IPS-NIHi7 (cell line): Measurements from ENCODE around the gene PDGFRA.
"Not testable (repeated sequence)": the region's sequence is repeated elsewhere in the genome, so short reads cannot be mapped to it uniquely, and the experiment has no call there.

Experiments used
- DNase-seq: peaks from one replicate; pipeline ENCODE4 v3.0.0; 2012; ENCODE audit warnings: mixed read lengths; ENCODE audit errors: extremely low spot score

The PDGFRA gene

GRCh38 chr4:54320826-54321685 lies 92.0 kb downstream of the PDGFRA start:
- DNase-seq, result no peak

GRCh38 chr4:54322818-54323417 lies 93.8 kb downstream of the PDGFRA start:
- DNase-seq, result peak; percentile 87

DNA sequence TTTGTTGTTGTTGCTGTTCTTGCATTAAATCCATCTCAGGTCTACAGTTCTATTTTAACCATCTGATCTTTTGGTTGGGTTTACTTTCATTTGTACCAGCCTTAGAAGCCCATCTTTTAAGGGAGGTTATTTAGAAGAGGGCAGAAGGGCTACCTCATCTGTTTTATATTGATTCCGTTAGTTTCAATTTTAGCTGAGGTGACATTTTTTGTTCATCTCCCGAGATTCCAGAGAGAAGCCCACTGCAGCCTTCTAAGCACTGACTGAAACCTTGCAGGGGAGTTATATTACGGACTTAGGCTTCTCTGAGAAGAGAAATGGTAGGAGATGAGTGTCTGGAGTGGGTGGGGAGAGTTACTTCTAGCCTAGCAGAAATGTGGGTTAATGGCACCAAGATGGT lies 101.8 kb downstream of the PDGFRA start:
- no peak for DNase-seq

GRCh38 chr4:54332542-54332941 lies 103.4 kb downstream of the PDGFRA start:
- no peak for DNase-seq

- no peak for DNase-seq
Measured at GRCh38 chr4:54333657-54334056, 104.6 kb downstream of the PDGFRA start.

DNA sequence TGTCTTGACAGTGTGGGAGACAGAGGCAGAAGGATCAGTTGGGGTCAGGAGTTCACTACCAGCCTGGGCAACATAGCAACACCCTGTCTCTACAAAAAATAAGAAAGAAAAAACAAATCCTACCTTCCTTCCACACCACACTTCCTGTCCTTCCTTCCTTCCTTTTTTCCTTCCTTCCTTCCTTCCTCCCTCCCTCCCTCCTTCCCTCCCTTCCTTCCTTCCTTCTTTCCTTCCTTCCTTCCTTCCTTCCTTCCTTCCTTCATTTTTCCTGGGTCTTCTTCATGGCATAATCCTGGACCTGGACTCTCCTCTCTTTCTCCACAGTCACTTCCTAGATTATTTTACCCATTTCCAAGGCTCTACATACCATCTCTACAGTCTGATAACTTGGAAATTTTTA lies 105.7 kb downstream of the PDGFRA start:
- DNase-seq, result not testable (repeated sequence)

DNA sequence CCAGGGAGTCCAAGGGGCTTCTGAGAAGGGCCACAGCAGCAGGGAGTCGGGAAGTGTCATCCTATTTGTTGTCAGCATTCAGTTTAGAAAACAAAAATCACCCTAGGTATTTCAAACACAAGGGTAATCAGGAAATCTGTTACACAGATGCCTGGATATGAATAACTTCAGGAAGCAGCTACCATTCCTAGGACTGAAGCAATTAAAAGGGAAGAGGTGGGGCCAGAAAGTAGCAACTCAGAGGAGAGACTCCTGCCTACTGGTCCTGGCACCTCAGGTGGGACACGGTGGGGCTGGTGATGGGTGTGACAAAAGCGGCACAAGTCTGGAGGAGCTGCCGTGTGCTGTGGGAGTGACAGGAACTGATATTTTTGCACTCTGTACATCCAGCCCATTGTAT lies 107.9 kb downstream of the PDGFRA start:
- DNase-seq, result no peak

DNA sequence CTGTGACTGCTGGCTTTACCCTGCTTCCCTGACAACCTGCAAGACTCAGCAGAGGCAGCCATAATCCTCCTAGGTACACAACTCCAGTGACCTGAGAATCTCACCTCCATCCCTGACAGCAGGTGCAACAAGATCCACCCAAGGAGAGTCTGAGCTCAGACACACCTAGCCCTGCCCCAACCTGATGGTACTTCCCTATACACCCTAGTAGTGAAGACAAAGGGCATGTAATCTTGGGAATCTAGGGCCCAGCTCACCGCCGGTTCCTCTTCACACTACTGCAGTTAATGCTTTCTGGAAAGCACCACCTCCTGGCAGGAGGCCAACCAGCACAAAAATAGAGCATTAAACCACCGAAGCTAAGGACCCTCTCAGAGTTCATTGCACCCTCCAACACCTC lies 113.0 kb downstream of the PDGFRA start:
- DNase-seq, result not testable (repeated sequence)
